ENCODE data around the gene ATP6V1F. TPM values are rescaled to one million over a fixed set of nuclear protein-coding genes. Genes with fewer than 3 reads are reported as not detected.

ATP6V1F gene
- total RNA-seq, 6 experiments from 2014 or later, result 179 to 212 (median 193) TPM

DNA sequence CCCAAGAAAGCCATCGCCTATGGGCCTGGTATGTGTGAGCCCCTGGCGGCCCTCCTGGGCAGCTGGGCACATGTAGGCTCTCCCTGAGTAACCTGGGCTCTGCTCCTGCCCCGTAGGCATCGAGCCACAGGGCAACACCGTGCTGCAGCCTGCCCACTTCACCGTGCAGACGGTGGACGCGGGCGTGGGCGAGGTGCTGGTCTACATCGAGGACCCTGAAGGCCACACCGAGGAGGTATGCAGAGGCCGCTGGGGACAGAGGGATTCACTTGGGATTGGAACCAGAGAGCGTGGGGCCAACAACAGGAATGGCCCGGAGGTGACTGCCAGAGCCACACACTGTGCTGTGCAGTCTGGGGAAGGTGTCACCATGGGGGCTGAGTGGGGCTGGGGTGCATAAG, 25.1 kb upstream of the ATP6V1F start:
- Mint-ChIP-seq H3K4me3 (no peak overlapping the region), H3K36me3 (ENCODE audit: low read depth) (peaks cover 23% of the 10 kb centered on the region), H3K4me1 (ENCODE audit: low read depth) (peaks cover 32% of the 10 kb centered on the region), H3K9me3 (no peaks in the 10 kb centered on the region), H3K27ac (no peak overlapping the region), H3K27me3 (ENCODE audit: insufficient read depth) (peaks cover 7% of the 10 kb centered on the region)
- TF ChIP-seq, protein P1, sequence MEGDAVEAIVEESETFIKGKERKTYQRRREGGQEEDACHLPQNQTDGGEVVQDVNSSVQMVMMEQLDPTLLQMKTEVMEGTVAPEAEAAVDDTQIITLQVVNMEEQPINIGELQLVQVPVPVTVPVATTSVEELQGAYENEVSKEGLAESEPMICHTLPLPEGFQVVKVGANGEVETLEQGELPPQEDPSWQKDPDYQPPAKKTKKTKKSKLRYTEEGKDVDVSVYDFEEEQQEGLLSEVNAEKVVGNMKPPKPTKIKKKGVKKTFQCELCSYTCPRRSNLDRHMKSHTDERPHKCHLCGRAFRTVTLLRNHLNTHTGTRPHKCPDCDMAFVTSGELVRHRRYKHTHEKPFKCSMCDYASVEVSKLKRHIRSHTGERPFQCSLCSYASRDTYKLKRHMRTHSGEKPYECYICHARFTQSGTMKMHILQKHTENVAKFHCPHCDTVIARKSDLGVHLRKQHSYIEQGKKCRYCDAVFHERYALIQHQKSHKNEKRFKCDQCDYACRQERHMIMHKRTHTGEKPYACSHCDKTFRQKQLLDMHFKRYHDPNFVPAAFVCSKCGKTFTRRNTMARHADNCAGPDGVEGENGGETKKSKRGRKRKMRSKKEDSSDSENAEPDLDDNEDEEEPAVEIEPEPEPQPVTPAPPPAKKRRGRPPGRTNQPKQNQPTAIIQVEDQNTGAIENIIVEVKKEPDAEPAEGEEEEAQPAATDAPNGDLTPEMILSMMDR (IDR thresholded peaks at IDR 0.05), result no peak
- no peak for DNase-seq

DNA sequence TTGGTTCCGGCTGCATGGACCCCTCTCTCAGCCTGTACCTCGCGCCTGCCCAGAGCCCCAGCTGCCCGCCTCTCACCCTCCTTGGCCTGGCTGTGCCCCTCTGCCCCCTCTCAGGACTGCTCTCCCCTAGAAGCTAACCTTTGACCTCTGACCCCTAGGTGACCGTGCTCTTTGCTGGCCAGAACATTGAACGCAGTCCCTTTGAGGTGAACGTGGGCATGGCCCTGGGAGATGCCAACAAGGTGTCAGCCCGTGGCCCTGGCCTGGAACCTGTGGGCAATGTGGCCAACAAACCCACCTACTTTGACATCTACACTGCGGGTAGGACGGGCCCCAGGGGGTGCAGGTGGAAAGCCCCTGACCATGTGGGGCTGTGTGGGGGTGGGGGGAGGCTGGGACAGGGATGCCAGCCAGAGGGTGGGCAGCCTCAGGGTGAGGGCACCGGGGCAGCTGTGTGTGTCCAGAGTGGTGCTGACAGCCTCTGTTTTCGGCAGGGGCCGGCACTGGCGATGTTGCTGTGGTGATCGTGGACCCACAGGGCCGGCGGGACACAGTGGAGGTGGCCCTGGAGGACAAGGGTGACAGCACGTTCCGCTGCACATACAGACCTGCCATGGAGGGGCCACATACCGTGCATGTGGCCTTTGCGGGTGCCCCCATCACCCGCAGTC, 24.4 kb upstream of the ATP6V1F start:
- DNase-seq, result no peak
- no peak overlapping the region for H3K27ac Mint-ChIP-seq
- H3K4me1 Mint-ChIP-seq (ENCODE audit: low read depth), result peaks cover 32% of the 10 kb centered on the region

GRCh38 chr7:128838981-128839731, 23.5 kb upstream of the ATP6V1F start:
- Mint-ChIP-seq H3K4me3 (no peak overlapping the region), H3K4me1 (ENCODE audit: low read depth) (peaks cover 23% of the 10 kb centered on the region), H3K36me3 (ENCODE audit: low read depth) (peaks cover 23% of the 10 kb centered on the region), H3K27ac (peak overlapping the region; percentile 36; the same call in 1 of the 2 replicates), H3K9me3 (no peaks in the 10 kb centered on the region), H3K27me3 (ENCODE audit: insufficient read depth) (peaks cover 7% of the 10 kb centered on the region)
- DNase-seq, result no peak
- TF ChIP-seq, protein P1 (IDR thresholded peaks at IDR 0.05), result no peak

More for the DNA sequence above, 24.4 kb upstream of the ATP6V1F start:
- no peaks in the 10 kb centered on the region for H3K9me3 Mint-ChIP-seq
- no peak overlapping the region for H3K4me3 Mint-ChIP-seq
- peaks cover 23% of the 10 kb centered on the region for H3K36me3 Mint-ChIP-seq (ENCODE audit: low read depth)
- H3K27me3 Mint-ChIP-seq (ENCODE audit: insufficient read depth), result peaks cover 7% of the 10 kb centered on the region
- TF ChIP-seq, protein P1 (IDR thresholded peaks at IDR 0.05), result no peak

DNA sequence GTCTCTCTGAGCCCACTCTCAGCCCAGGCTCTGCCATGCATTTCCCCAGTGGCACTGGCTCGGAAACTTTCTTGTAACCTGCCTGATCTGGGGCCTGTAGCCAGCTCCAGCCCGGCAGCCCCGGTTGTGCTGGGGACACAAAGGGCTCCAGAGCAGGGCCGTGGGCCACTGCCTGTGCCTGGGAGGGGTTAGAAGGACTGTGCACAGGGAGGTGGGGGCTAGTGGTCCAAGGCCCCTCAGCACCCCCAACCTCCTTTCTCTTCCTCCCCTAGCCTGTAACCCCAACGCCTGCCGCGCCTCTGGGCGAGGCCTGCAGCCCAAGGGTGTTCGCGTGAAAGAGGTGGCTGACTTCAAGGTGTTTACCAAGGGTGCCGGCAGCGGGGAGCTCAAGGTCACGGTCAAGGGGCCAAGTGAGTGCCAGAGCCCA, 22.9 kb upstream of the ATP6V1F start:
- Mint-ChIP-seq H3K4me3 (no peak overlapping the region), H3K27me3 (ENCODE audit: insufficient read depth) (peaks cover 6% of the 10 kb centered on the region), H3K27ac (0 out of 2 replicates have a peak overlapping the region, but pooled peaks have one; percentile 36), H3K36me3 (ENCODE audit: low read depth) (peaks cover 23% of the 10 kb centered on the region), H3K4me1 (ENCODE audit: low read depth) (peaks cover 17% of the 10 kb centered on the region), H3K9me3 (no peaks in the 10 kb centered on the region)
- DNase-seq, result no peak
- TF ChIP-seq, protein P1 (IDR thresholded peaks at IDR 0.05), result no peak

DNA sequence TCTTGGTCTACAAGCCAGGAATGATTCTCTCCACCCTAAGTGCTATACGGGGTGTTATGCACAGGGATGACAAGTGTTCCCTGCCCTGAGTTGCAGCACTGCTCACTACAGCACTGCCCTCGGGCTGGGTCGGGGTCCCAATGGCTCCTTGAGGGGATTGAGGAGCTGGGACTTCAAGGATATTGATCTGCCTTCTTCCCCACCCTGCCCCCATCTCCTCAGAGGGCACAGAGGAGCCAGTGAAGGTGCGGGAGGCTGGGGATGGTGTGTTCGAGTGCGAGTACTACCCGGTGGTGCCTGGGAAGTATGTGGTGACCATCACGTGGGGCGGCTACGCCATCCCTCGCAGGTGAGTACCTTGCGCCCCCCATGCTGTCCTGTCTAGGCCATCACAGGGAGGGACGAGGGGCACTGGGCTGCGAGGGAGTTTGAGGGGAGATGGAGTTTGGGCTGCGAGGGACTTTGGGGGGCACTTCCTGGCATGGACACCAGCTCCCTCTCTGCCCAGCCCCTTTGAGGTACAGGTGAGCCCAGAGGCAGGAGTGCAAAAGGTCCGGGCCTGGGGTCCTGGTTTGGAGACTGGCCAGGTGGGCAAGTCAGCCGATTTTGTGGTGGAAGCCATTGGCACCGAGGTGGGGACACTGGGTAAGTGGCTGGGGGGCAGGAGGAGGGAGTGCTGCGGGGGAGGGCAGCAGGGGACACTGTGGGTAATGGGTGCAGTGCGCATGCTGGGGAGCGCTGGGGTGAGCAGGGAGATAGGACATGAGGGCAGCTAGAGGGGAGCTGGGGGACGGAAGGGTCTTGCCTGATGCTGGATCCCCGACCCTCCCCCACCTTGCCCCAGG, 22.1 kb upstream of the ATP6V1F start:
- TF ChIP-seq, protein P1 (IDR thresholded peaks at IDR 0.05), result no peak
- Mint-ChIP-seq H3K27ac (no peak overlapping the region; the same call in 1 of the 2 replicates), H3K4me1 (ENCODE audit: low read depth) (peaks cover 11% of the 10 kb centered on the region; the same call in 1 of the 2 replicates), H3K9me3 (no peaks in the 10 kb centered on the region), H3K4me3 (no peak overlapping the region), H3K36me3 (ENCODE audit: low read depth) (peaks cover 29% of the 10 kb centered on the region), H3K27me3 (ENCODE audit: insufficient read depth) (peaks cover 8% of the 10 kb centered on the region)
- no peak for DNase-seq

Data from HFFc6 (cell line).